IMR-90 (cell line): Measurements from ENCODE around the gene EYS. TPM values are rescaled to one million over a fixed set of nuclear protein-coding genes. Genes with fewer than 3 reads are reported as not detected.

ENCODE experiments used
- ATAC-seq: fragments of 200-7000 bp; cut with Tn5 transposase; 2 replicates; pipeline ENCODE4 v1.9.1; 2020; ENCODE audit warnings: low read depth, mild to moderate bottlenecking, moderate library complexity
- BruUV-seq: library from RNA; stranded (reverse); fragments of 400-500 nt; replicated peaks from 2 replicates; lab custom pipeline; 2021; lab: Mats Ljungman, UMichigan
- CTCF ChIA-PET: fragments of 300-600 bp; formaldehyde crosslinking; extraction: SDS; loops from one replicate; lab custom pipeline; 2021; ENCODE audit warnings: antibody characterized with exemption; lab: Yijun Ruan, JAX
- POLR2A ChIA-PET: fragments of 300-600 bp; sonication (Branson Sonifier 250); formaldehyde crosslinking; loops from one replicate; lab custom pipeline; 2022; ENCODE audit warnings: antibody characterized with exemption; ENCODE audit not compliant: unreplicated experiment; lab: Charles Lee
- DNase-seq: peaks from one replicate; pipeline ENCODE4 v3.0.0; 2013
- H2AFZ ChIP-seq: replicated peaks from 2 replicates; pipeline ENCODE3; 2013; ENCODE audit warnings: low read length, mild to moderate bottlenecking; ENCODE audit not compliant: poor library complexity
- H2AK5ac ChIP-seq: 2 replicates; pipeline ENCODE4 v1.6.1; 2013; ENCODE audit warnings: low read depth, low read length, inconsistent platforms
- H2AK9ac ChIP-seq: replicated peaks from 2 replicates; pipeline ENCODE3; 2013; ENCODE audit warnings: mild to moderate bottlenecking, low read depth, low read length, moderate library complexity; ENCODE audit not compliant: poor library complexity
- H2BK120ac ChIP-seq: 2 replicates; pipeline ENCODE4 v1.6.1; 2013; ENCODE audit warnings: low read depth, low read length, inconsistent platforms
- H2BK15ac ChIP-seq: 3 replicates; pipeline ENCODE4 v1.6.1; 2013; ENCODE audit warnings: low read depth, low read length, inconsistent platforms
- H2BK20ac ChIP-seq: 2 replicates; pipeline ENCODE4 v1.6.1; 2013; ENCODE audit warnings: low read depth, mild to moderate bottlenecking, inconsistent platforms, low read length, moderate library complexity
- H2BK5ac ChIP-seq: 2 replicates; pipeline ENCODE4 v1.6.1; 2013; ENCODE audit warnings: mild to moderate bottlenecking, low read depth, low read length, inconsistent platforms; ENCODE audit not compliant: poor library complexity, severe bottlenecking
- H3K14ac ChIP-seq: replicated peaks from 2 replicates; pipeline ENCODE4 v1.6.1; 2013; ENCODE audit warnings: low read depth, low read length, inconsistent platforms
- H3K18ac ChIP-seq: 2 replicates; pipeline ENCODE4 v1.6.1; 2013; ENCODE audit warnings: low read depth, low read length, control low read depth
- H3K23ac ChIP-seq: 2 replicates; pipeline ENCODE4 v1.6.1; 2013; ENCODE audit warnings: low read depth, low read length, inconsistent platforms
- H3K27ac ChIP-seq: 2 replicates; pipeline ENCODE4 v1.5.1; 2013; ENCODE audit warnings: mild to moderate bottlenecking, control low read depth, low read length; ENCODE audit not compliant: insufficient read depth
- H3K27me3 ChIP-seq: 2 replicates; pipeline ENCODE4 v1.6.1; 2013; ENCODE audit warnings: low read length; ENCODE audit not compliant: control insufficient read depth, insufficient read depth
- H3K36me3 ChIP-seq: 2 replicates; pipeline ENCODE4 v1.6.1; 2013; ENCODE audit warnings: low read length, mixed read lengths; ENCODE audit not compliant: control insufficient read depth, insufficient read depth
- H3K4ac ChIP-seq: 2 replicates; pipeline ENCODE4 v1.6.1; 2013; ENCODE audit warnings: low read depth, low read length, inconsistent platforms
- H3K4me1 ChIP-seq: 2 replicates; pipeline ENCODE4 v1.6.1; 2013; ENCODE audit warnings: low read length, mixed read lengths; ENCODE audit not compliant: control insufficient read depth, insufficient read depth
- H3K4me2 ChIP-seq: 2 replicates; pipeline ENCODE4 v1.6.1; 2013; ENCODE audit warnings: low read depth, mild to moderate bottlenecking, control low read depth, low read length, moderate library complexity
- H3K4me3 ChIP-seq: 2 replicates; pipeline ENCODE4 v1.5.1; 2013; ENCODE audit warnings: low read depth, mild to moderate bottlenecking, control low read depth, low read length, moderate library complexity; ENCODE audit not compliant: insufficient read depth
- H3K56ac ChIP-seq: 2 replicates; pipeline ENCODE4 v1.6.1; 2013; ENCODE audit warnings: low read length, inconsistent platforms; ENCODE audit not compliant: insufficient read depth; ENCODE audit errors: extremely low read depth
- H3K79me1 ChIP-seq, 2 experiments: 2 replicates each; pipeline ENCODE4 v1.6.1; 2013; ENCODE audit warnings: low read length in 2 of 2, inconsistent platforms in 1 of 2, low read depth in 1 of 2
- H3K9ac ChIP-seq: 2 replicates; pipeline ENCODE4 v1.6.1; 2013; ENCODE audit warnings: low read depth, low read length, control low read depth
- H3K9me1 ChIP-seq: 2 replicates; pipeline ENCODE4 v1.6.1; 2013; ENCODE audit warnings: low read length, inconsistent platforms; ENCODE audit not compliant: insufficient read depth
- H3K9me3 ChIP-seq: 2 replicates; pipeline ENCODE4 v1.6.1; 2013; ENCODE audit warnings: low read length; ENCODE audit not compliant: control insufficient read depth, insufficient read depth
- H4K20me1 ChIP-seq: 2 replicates; pipeline ENCODE4 v1.6.1; 2013; ENCODE audit warnings: low read length, inconsistent platforms; ENCODE audit not compliant: insufficient read depth
- H4K5ac ChIP-seq: 2 replicates; pipeline ENCODE4 v1.6.1; 2013; ENCODE audit warnings: mild to moderate bottlenecking, low read depth, low read length, control low read depth
- H4K8ac ChIP-seq, 2 experiments: 2 replicates each; pipeline ENCODE4 v1.6.1; 2013; ENCODE audit warnings: low read depth in 2 of 2, low read length in 2 of 2, control low read depth in 1 of 2, inconsistent platforms in 1 of 2
- H4K91ac ChIP-seq: 2 replicates; pipeline ENCODE4 v1.6.1; 2013; ENCODE audit warnings: low read depth, low read length, inconsistent platforms; ENCODE audit not compliant: insufficient read depth
- CEBPB ChIP-seq: IDR thresholded peaks from 2 replicates; pipeline ENCODE4 v1.6.1; 2012; ENCODE audit warnings: low read depth, low read length, improper control_type of control experiment
- FOS ChIP-seq: fragments of 150-350 bp; IDR thresholded peaks from 2 replicates; pipeline ENCODE4 v1.6.1; 2016; ENCODE audit warnings: low read depth, low read length
- MAFK ChIP-seq: IDR thresholded peaks from 2 replicates; pipeline ENCODE4 v1.6.1; 2012; ENCODE audit warnings: low read depth, low read length, improper control_type of control experiment
- POLR2A ChIP-seq: IDR thresholded peaks from 2 replicates; pipeline ENCODE4 v1.6.1; 2012; ENCODE audit warnings: mild to moderate bottlenecking, low read depth, low read length
- WGBS, 2 experiments: methylation state at CpG; one replicate each; pipeline versions ENCODE4 v1.1.5 to v1.1.7; 2013; ENCODE audit warnings: missing lambda C conversion rate in 2 of 2; ENCODE audit not compliant: insufficient read length in 1 of 2; ENCODE audit errors: extremely low coverage in 2 of 2; 5-methylcytosine and 5-hydroxymethylcytosine counted together
- dilution Hi-C: fragments of 300-500 bp; cut with HindIII; formaldehyde crosslinking; loops from one replicate; pipeline ENCODE4 v1.14.3; 2018; ENCODE audit warnings: low sequenced_read_pairs; ENCODE audit not compliant: unreplicated experiment
- in situ Hi-C: fragments of 300-500 bp; cut with MboI; formaldehyde crosslinking; loops from 3 replicates; pipeline ENCODE4 v1.14.3; 2019; ENCODE audit warnings: low sequenced_read_pairs, inconsistent platforms, mixed read lengths
- intact Hi-C: fragments of 100-400 bp; cut with micrococcal nuclease; formaldehyde crosslinking; loops from 2 replicates; pipeline ENCODE4 v1.10.0; 2022
- polyA plus RNA-seq, 3 experiments: library from polyadenylated mRNA; depleted of rRNA; stranded (reverse); fragments of >200 nt; gene quantifications; 2 replicates each; pipeline ENCODE4 v1.2.3, GENCODE V29; 2012; ENCODE audit warnings: low replicate concordance in 1 of 3
- total RNA-seq: library from RNA; depleted of rRNA; stranded (reverse); fragments of >200 nt; gene quantifications from 2 replicates; pipeline ENCODE4 v1.2.3, GENCODE V29; 2012
- TF ChIP-seq, protein P1 (sequence below): fragments of 150-350 bp; IDR thresholded peaks from 2 replicates; pipeline ENCODE4 v1.6.1; 2017; ENCODE audit warnings: mild to moderate bottlenecking, antibody characterized with exemption, low read length, low read depth
- TF ChIP-seq, protein P2 (sequence below): conservative IDR thresholded peaks from 2 replicates; pipeline ENCODE4 v1.5.1; 2012; ENCODE audit warnings: mild to moderate bottlenecking, low read depth, low read length, improper control_type of control experiment

Gene EYS
- total and polyA plus RNA-seq, 2 of the 4 experiments (the other 2 are of a cell fraction) = under 0.01 TPM; not detected in 1

DNA sequence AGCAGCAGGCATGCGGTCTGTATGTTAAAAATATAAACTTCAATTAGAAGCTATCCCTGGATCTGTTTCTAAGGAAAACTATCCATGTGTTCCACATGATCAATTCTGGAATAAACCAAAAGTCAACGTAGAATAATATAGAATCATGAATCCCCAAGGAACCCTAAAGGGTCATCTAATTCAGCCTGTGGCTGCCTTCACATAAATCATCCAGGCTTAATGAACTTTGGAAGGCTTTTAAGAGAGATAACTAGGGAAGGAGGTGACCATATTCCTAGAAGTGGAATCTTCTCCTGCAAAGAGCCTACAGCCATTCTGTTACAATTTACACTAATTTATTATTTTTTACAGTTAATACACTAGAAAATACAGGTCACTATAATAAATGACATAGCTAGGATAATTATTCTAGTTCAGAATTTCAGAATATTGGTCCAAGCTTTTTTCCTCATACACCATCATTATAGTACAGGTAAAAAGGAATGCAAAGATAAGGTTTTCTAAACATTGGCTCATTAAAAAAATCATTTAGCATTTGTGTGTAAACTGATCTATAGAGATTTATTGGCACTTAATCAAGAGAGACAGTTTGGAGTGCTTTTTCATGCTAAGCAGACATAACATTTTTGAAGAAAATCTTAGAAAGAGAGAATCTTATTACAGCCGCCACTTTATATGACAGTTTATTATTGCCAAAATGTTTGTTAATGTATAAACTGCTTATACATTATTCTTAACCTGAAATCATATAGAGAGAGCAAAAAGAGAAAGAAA, 1220.3 kb downstream of the EYS start:
- H2AK9ac ChIP-seq = no peak overlapping the region
- no peak overlapping the region for H2AFZ ChIP-seq
- H3K4me2 ChIP-seq = no peak overlapping the region
- H2BK5ac ChIP-seq = no peak overlapping the region
- no peak overlapping the region for H3K9ac ChIP-seq
- no peak overlapping the region for H4K8ac ChIP-seq
- TF ChIP-seq MAFK (no peak), CEBPB (no peak), POLR2A (no peak), FOS (no peak)
- TF ChIP-seq, protein P1, sequence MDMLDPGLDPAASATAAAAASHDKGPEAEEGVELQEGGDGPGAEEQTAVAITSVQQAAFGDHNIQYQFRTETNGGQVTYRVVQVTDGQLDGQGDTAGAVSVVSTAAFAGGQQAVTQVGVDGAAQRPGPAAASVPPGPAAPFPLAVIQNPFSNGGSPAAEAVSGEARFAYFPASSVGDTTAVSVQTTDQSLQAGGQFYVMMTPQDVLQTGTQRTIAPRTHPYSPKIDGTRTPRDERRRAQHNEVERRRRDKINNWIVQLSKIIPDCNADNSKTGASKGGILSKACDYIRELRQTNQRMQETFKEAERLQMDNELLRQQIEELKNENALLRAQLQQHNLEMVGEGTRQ = no peak
- TF ChIP-seq, protein P2, sequence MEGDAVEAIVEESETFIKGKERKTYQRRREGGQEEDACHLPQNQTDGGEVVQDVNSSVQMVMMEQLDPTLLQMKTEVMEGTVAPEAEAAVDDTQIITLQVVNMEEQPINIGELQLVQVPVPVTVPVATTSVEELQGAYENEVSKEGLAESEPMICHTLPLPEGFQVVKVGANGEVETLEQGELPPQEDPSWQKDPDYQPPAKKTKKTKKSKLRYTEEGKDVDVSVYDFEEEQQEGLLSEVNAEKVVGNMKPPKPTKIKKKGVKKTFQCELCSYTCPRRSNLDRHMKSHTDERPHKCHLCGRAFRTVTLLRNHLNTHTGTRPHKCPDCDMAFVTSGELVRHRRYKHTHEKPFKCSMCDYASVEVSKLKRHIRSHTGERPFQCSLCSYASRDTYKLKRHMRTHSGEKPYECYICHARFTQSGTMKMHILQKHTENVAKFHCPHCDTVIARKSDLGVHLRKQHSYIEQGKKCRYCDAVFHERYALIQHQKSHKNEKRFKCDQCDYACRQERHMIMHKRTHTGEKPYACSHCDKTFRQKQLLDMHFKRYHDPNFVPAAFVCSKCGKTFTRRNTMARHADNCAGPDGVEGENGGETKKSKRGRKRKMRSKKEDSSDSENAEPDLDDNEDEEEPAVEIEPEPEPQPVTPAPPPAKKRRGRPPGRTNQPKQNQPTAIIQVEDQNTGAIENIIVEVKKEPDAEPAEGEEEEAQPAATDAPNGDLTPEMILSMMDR = no peak
- no peak overlapping the region for H3K18ac ChIP-seq
- WGBS, 2 experiments = no CpG with 5 or more reads among the region's 3 CpGs
- no peak overlapping the region for H3K56ac ChIP-seq
- no peak overlapping the region for H2BK120ac ChIP-seq
- no peak overlapping the region for H3K4ac ChIP-seq
- in situ Hi-C loops (no loop called here), intact Hi-C loops (no loop called here), dilution Hi-C loops (no loop called here)
- no peaks in the 10 kb centered on the region for H3K9me3 ChIP-seq
- ChIA-PET CTCF (no interaction called here), POLR2A (interaction anchor here (0.6 kb wide), 1 partner anchor 876 kb away, joined by 4 read pairs; no protein-coding TSS in a partner anchor)
- no peak overlapping the region for H4K91ac ChIP-seq
- ATAC-seq = no peak
- H4K5ac ChIP-seq = no peak overlapping the region
- H3K4me3 ChIP-seq = no peak overlapping the region
- no peaks in the 10 kb centered on the region for H4K20me1 ChIP-seq
- no peak overlapping the region for H2BK15ac ChIP-seq
- H3K4me1 ChIP-seq = no peaks in the 10 kb centered on the region
- H3K27me3 ChIP-seq = no peaks in the 10 kb centered on the region
- no peaks in the 10 kb centered on the region for H3K9me1 ChIP-seq
- no peak for DNase-seq
- BruUV-seq = no TSS peak
- H3K27ac ChIP-seq = no peak overlapping the region
- H3K14ac ChIP-seq = no peak overlapping the region
- H3K36me3 ChIP-seq = no peaks in the 10 kb centered on the region
- H2AK5ac ChIP-seq = no peak overlapping the region
- H3K23ac ChIP-seq = no peak overlapping the region
- no peaks in the 10 kb centered on the region for H3K79me1 ChIP-seq
- no peak overlapping the region for H2BK20ac ChIP-seq
